ENCODE measurements around the gene ZNF200. TPM values are rescaled to one million over a fixed set of nuclear protein-coding genes. Genes with fewer than 3 reads are reported as not detected.

ZNF200 gene
- total and polyA plus RNA-seq, 4 donors, result 1.8 to 5.3 (median 3.4) TPM

- no peaks in the 10 kb centered on the region for H3K36me3 ChIP-seq (ENCODE audit: control insufficient read depth in 4 of 4, insufficient read depth in 3 of 4, low read depth in 1 of 4, low read length in 3 of 4)
- no peak overlapping the region for H3K27ac ChIP-seq (ENCODE audit: low read depth in 1 of 2, low read length in 2 of 2)
- H3K4me3 ChIP-seq (ENCODE audit: low read depth in 1 of 3, low read length in 3 of 3), result peak overlapping the region in 1 of 3 donors; percentile 2
- DNase-seq (ENCODE audit: low spot score), result no peak
- H3K9me3 ChIP-seq (ENCODE audit: control insufficient read depth in 4 of 4, low read length in 3 of 4), result peaks cover 1 to 13% (median 2%) of the 10 kb centered on the region in 4 donors
- TF ChIP-seq EGR1 (IDR thresholded peaks at IDR 0.05; ENCODE audit: low read depth in 2 of 2) (no peak), REST (IDR thresholded peaks at IDR 0.05) (no peak), TAF1 (conservative IDR thresholded peaks at IDR 0.05) (no peak), GABPA (IDR thresholded peaks at IDR 0.05 in 1 of 2, conservative IDR thresholded peaks at IDR 0.05 in 1 of 2) (no peak), FOXA1 (IDR thresholded peaks at IDR 0.05) (no peak), NR2F2 (IDR thresholded peaks at IDR 0.05) (no peak), RXRA (IDR thresholded peaks at IDR 0.05) (no peak), CTCF (IDR thresholded peaks at IDR 0.05; ENCODE audit: low read depth, low read length, missing input control) (no peak), SP1 (IDR thresholded peaks at IDR 0.05) (no peak)
- TF ChIP-seq, protein P1, sequence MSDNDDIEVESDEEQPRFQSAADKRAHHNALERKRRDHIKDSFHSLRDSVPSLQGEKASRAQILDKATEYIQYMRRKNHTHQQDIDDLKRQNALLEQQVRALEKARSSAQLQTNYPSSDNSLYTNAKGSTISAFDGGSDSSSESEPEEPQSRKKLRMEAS (IDR thresholded peaks at IDR 0.05), result no peak
- TF ChIP-seq, protein P2, sequence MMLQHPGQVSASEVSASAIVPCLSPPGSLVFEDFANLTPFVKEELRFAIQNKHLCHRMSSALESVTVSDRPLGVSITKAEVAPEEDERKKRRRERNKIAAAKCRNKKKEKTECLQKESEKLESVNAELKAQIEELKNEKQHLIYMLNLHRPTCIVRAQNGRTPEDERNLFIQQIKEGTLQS (IDR thresholded peaks at IDR 0.05), result no peak
- peaks cover 0 to 11% (median 3%) of the 10 kb centered on the region in 4 donors for H3K4me1 ChIP-seq (ENCODE audit: control insufficient read depth in 4 of 4, insufficient read depth in 4 of 4, low read length in 3 of 4)
- H3K9ac ChIP-seq (ENCODE audit: low read depth in 1 of 2, low read length in 2 of 2), result no peak overlapping the region
- peaks cover 6 to 19% (median 8%) of the 10 kb centered on the region in 4 donors for H3K27me3 ChIP-seq (ENCODE audit: control insufficient read depth in 4 of 4, insufficient read depth in 4 of 4, low read length in 3 of 4)
- WGBS, result 3% methylated on average over 61 of the region's 61 CpGs
These were observed 45.8 kb downstream of the ZNF200 start for GRCh38 chr16:3188925-3189825.

DNA sequence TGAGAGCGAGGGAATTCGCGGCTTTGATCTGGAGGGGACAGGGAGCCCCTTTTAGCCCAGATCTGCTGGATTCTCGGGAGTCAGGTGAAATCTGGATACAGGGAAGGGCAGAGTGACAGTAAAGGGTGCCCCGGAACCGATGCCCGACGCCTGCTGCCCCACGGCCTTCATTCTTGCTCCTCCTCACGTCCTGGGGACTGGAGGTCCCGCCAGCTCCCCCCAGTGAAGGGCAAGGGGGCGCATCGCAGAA, 46.4 kb downstream of the ZNF200 start:
- TF ChIP-seq, protein P2 (IDR thresholded peaks at IDR 0.05), result no peak
- TF ChIP-seq GABPA (IDR thresholded peaks at IDR 0.05 in 1 of 2, conservative IDR thresholded peaks at IDR 0.05 in 1 of 2) (no peak), YY1 (IDR thresholded peaks at IDR 0.05) (no peak), REST (IDR thresholded peaks at IDR 0.05) (no peak), RAD21 (IDR thresholded peaks at IDR 0.05) (no peak), EGR1 (IDR thresholded peaks at IDR 0.05; ENCODE audit: low read depth in 2 of 2) (no peak), TAF1 (conservative IDR thresholded peaks at IDR 0.05) (no peak), NR2F2 (IDR thresholded peaks at IDR 0.05) (no peak), JUND (IDR thresholded peaks at IDR 0.05) (no peak), FOXA1 (IDR thresholded peaks at IDR 0.05) (no peak), RXRA (IDR thresholded peaks at IDR 0.05) (no peak)
- TF ChIP-seq, protein P1 (IDR thresholded peaks at IDR 0.05), result no peak
- Histone ChIP-seq H3K9me3 (ENCODE audit: control insufficient read depth in 4 of 4, low read length in 3 of 4) (peaks cover 2 to 13% (median 3%) of the 10 kb centered on the region in 4 donors), H3K4me1 (ENCODE audit: control insufficient read depth in 4 of 4, insufficient read depth in 4 of 4, low read length in 3 of 4) (peaks cover 0 to 11% (median 3%) of the 10 kb centered on the region in 4 donors), H3K36me3 (ENCODE audit: control insufficient read depth in 4 of 4, insufficient read depth in 3 of 4, low read depth in 1 of 4, low read length in 3 of 4) (no peaks in the 10 kb centered on the region), H3K9ac (ENCODE audit: low read depth in 1 of 2, low read length in 2 of 2) (no peak overlapping the region), H3K4me3 (ENCODE audit: low read depth in 1 of 3, low read length in 3 of 3) (peak overlapping the region in 1 of 3 donors; percentile 2), H3K27ac (ENCODE audit: low read depth in 1 of 2, low read length in 2 of 2) (no peak overlapping the region), H3K27me3 (ENCODE audit: control insufficient read depth in 4 of 4, insufficient read depth in 4 of 4, low read length in 3 of 4) (peaks cover 6 to 19% (median 9%) of the 10 kb centered on the region in 4 donors)
- 2% methylated on average over 13 of the region's 13 CpGs for WGBS
- no peak for DNase-seq (ENCODE audit: low spot score)
